ENCODE measurements around the gene DDB1.

DNA sequence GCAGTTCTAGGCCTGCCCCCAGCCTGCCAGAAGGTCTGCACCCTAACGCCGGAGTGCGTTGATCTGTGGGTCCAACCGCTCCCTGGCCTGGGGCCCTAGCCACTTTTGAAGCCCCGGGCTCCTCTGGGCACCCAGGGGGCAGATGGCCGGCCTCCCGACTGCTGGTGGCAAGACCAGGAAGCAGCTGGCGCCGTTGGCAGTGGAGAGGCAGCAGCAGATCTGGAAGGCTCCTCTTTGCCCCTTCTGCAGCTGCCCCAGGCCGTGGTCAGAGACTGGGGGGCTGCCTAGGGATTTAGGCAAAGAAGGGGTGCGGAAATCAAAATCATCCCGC lies 37.3 kb downstream of the DDB1 start:
- TF ChIP-seq POLR2AphosphoS5 (IDR thresholded peaks at IDR 0.05; ENCODE audit: low read depth, low read length) (no peak), TAF1 (IDR thresholded peaks at IDR 0.05; ENCODE audit: borderline replicate concordance, low read depth, low read length) (no peak)

Data from GM12892 (cell line).